NCI-H82 (cell line): ENCODE results near the gene NTNG2.

Experiments used
- DNase-seq: peaks from one replicate; lab custom pipeline; 2025; lab: John Stamatoyannopoulos, UW

The NTNG2 gene

GRCh38 chr9:132235894-132236661 is 74.2 kb downstream of the NTNG2 start:
- peak; percentile 91 for DNase-seq

- no peak for DNase-seq
Observed at GRCh38 chr9:132236662-132237311, 74.9 kb downstream of the NTNG2 start.

GRCh38 chr9:132237481-132237880 is 75.6 kb downstream of the NTNG2 start:
- no peak for DNase-seq

GRCh38 chr9:132238026-132238972 is 76.4 kb downstream of the NTNG2 start:
- no peak for DNase-seq

- DNase-seq, result no peak
Observed at GRCh38 chr9:132238992-132239391, 77.1 kb downstream of the NTNG2 start.

- peak; percentile 48 for DNase-seq
Observed at GRCh38 chr9:132239518-132239917, 77.7 kb downstream of the NTNG2 start.

GRCh38 chr9:132239999-132240840 is 78.4 kb downstream of the NTNG2 start:
- DNase-seq, result peak; percentile 97

- peak; percentile 99 for DNase-seq
Observed at GRCh38 chr9:132240841-132241482, 79.1 kb downstream of the NTNG2 start.

- DNase-seq, result no peak
Observed at GRCh38 chr9:132241483-132241839, 79.6 kb downstream of the NTNG2 start.

- DNase-seq, result peak; percentile 63
Observed at GRCh38 chr9:132241840-132242620, 80.2 kb downstream of the NTNG2 start.

- DNase-seq, result peak; percentile 37
Observed at GRCh38 chr9:132242621-132243155, 80.8 kb downstream of the NTNG2 start.

- no peak for DNase-seq
Observed at GRCh38 chr9:132243156-132244074, 81.6 kb downstream of the NTNG2 start.

- DNase-seq, result no peak
Observed at GRCh38 chr9:132244582-132245455, 83.0 kb downstream of the NTNG2 start.

GRCh38 chr9:132245465-132245864 is 83.6 kb downstream of the NTNG2 start:
- no peak for DNase-seq

GRCh38 chr9:132247942-132248341 is 86.1 kb downstream of the NTNG2 start:
- DNase-seq, result no peak

GRCh38 chr9:132249123-132249522 is 87.3 kb downstream of the NTNG2 start:
- DNase-seq, result no peak

- no peak for DNase-seq
Observed at GRCh38 chr9:132249690-132250089, 87.8 kb downstream of the NTNG2 start.
